Type B pancreatic cell (in vitro differentiated cells): Measurements from ENCODE around the gene FLT1. TPM values are rescaled to one million over a fixed set of nuclear protein-coding genes. Genes with fewer than 3 reads are reported as not detected.

Experiments used
- DNase-seq: peaks from one replicate; pipeline ENCODE4 v3.0.0; 2021; ENCODE audit warnings: mixed read lengths; ENCODE audit not compliant: unreplicated experiment; ENCODE audit errors: extremely low spot score
- H3K27ac Mint-ChIP-seq: 2 replicates; pipeline ENCODE4 v1.8.0; 2021; ENCODE audit warnings: mild to moderate bottlenecking, mixed read lengths
- H3K27me3 Mint-ChIP-seq: 2 replicates; pipeline ENCODE4 v1.8.0; 2021; ENCODE audit warnings: mixed read lengths
- H3K36me3 Mint-ChIP-seq: 2 replicates; pipeline ENCODE4 v1.8.0; 2021; ENCODE audit warnings: mixed read lengths
- H3K4me1 Mint-ChIP-seq: one replicate; pipeline ENCODE4 v1.8.0; 2021; ENCODE audit warnings: mixed read lengths; ENCODE audit not compliant: unreplicated experiment
- H3K4me3 Mint-ChIP-seq: 2 replicates; pipeline ENCODE4 v1.8.0; 2021; ENCODE audit warnings: mild to moderate bottlenecking, mixed read lengths
- H3K9me3 Mint-ChIP-seq: 2 replicates; pipeline ENCODE4 v1.8.0; 2021; ENCODE audit warnings: mixed read lengths
- total RNA-seq: library from RNA; stranded (reverse); gene quantifications from 2 replicates; pipeline ENCODE4 v1.2.1, GENCODE V29; 2021; ENCODE audit warnings: low replicate concordance
- TF ChIP-seq, protein P1 (sequence below): fragments of 200-600 bp; sonication (generic); conservative IDR thresholded peaks from 2 replicates; pipeline ENCODE4 v1.5.0; 2021; ENCODE audit warnings: antibody characterized with exemption, mild to moderate bottlenecking

FLT1 gene
- total RNA-seq, 1 donor from 2014 or later = 1.3 TPM

DNA sequence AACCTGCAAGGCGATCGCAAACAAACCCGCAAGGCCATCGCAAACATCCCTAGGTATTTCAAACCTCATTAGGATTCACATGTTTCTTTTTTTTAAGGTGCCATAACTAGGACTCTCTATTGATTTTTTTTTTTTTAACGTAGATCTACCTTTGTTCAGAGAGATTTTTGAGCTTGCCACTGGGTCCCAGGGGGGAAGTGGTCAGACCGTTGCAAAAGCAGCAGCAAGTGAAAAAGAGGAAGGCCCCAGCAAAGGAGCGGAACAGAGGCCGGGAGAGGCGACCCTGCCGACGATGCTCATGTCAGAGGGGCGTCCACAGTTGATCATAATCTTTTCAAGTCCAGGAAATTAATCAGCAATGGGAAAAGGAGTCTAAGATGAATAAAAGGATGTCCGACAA, 32.7 kb upstream of the FLT1 start:
- DNase-seq = no peak
- H3K4me3 Mint-ChIP-seq = no peak overlapping the region
- TF ChIP-seq, protein P1, sequence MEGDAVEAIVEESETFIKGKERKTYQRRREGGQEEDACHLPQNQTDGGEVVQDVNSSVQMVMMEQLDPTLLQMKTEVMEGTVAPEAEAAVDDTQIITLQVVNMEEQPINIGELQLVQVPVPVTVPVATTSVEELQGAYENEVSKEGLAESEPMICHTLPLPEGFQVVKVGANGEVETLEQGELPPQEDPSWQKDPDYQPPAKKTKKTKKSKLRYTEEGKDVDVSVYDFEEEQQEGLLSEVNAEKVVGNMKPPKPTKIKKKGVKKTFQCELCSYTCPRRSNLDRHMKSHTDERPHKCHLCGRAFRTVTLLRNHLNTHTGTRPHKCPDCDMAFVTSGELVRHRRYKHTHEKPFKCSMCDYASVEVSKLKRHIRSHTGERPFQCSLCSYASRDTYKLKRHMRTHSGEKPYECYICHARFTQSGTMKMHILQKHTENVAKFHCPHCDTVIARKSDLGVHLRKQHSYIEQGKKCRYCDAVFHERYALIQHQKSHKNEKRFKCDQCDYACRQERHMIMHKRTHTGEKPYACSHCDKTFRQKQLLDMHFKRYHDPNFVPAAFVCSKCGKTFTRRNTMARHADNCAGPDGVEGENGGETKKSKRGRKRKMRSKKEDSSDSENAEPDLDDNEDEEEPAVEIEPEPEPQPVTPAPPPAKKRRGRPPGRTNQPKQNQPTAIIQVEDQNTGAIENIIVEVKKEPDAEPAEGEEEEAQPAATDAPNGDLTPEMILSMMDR = no peak
- H3K36me3 Mint-ChIP-seq = no peaks in the 10 kb centered on the region
- no peaks in the 10 kb centered on the region for H3K9me3 Mint-ChIP-seq
- no peak overlapping the region for H3K27ac Mint-ChIP-seq
- no peaks in the 10 kb centered on the region for H3K4me1 Mint-ChIP-seq
- peaks cover 37% of the 10 kb centered on the region for H3K27me3 Mint-ChIP-seq

DNA sequence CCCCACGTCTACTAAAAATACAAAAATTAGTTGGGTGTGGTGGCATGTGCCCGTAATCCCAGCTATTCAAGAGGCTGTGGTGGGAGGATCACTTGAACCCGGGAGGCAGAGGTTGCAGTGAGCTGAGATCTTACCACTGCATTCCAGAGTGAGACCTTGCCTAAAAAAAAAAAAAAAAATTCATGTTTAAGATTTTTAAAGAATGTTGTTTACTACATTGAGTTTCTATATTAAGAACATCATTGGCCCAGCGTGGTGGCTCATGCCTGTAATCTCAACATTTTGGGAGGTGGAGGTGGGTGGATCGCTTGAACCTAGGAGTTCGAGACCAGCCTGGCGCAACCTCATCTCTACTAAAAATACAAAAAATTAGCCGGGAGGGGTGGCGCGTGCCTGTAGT, 31.9 kb upstream of the FLT1 start:
- H3K27me3 Mint-ChIP-seq = peaks cover 37% of the 10 kb centered on the region

DNA sequence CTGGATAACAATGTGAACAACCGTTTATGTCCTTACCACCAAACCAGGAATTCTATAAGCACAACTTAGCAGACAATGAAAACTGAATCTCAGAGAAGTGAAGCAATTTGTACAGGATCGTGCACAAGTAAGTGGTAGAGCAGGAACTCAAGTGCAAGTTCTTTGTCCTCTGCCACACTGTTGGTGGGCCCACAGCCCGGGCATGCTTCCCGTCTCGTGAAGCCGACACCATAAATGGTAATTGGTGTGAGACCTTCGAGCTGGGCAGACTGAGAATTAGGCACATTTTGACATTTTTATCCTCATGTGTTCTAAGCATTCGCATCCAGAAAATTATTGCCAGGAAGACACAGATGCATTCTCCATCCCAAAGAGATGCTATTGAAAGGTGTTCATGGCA, 27.9 kb upstream of the FLT1 start:
- no peaks in the 10 kb centered on the region for H3K9me3 Mint-ChIP-seq
- H3K4me3 Mint-ChIP-seq = no peak overlapping the region
- H3K36me3 Mint-ChIP-seq = no peaks in the 10 kb centered on the region
- DNase-seq = no peak
- no peaks in the 10 kb centered on the region for H3K4me1 Mint-ChIP-seq
- TF ChIP-seq, protein P1 = no peak
- no peak overlapping the region for H3K27ac Mint-ChIP-seq
- peaks cover 32% of the 10 kb centered on the region for H3K27me3 Mint-ChIP-seq

More for the DNA sequence above, 31.9 kb upstream of the FLT1 start:
- TF ChIP-seq, protein P1 = no peak
- H3K9me3 Mint-ChIP-seq = no peaks in the 10 kb centered on the region
- H3K4me1 Mint-ChIP-seq = no peaks in the 10 kb centered on the region
- no peak for DNase-seq
- H3K4me3 Mint-ChIP-seq = no peak overlapping the region
- no peaks in the 10 kb centered on the region for H3K36me3 Mint-ChIP-seq
- H3K27ac Mint-ChIP-seq = no peak overlapping the region

DNA sequence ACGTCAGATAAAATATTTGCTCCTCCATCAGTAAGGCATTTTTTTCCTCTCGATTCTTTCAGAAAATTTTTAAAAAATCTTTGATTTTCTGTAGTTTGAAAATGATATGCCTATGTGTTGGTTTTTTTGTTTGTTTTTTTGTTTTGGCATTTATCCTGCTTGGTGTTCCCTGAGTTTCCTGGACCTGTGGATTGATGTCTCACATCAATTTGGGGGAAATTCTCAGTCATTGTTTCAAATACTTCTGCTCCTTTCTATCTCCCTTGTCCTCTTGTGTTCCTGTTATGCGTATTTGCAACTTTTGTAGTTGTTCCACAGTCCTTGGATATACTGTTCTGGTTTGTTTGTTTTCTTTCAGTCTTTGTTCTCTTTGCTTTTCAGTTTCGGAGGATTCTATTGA, 18.8 kb upstream of the FLT1 start:
- no peak for DNase-seq
- Mint-ChIP-seq H3K9me3 (no peaks in the 10 kb centered on the region), H3K4me1 (no peaks in the 10 kb centered on the region), H3K27ac (no peak overlapping the region), H3K36me3 (no peaks in the 10 kb centered on the region), H3K27me3 (peaks cover 13% of the 10 kb centered on the region), H3K4me3 (no peak overlapping the region)
- TF ChIP-seq, protein P1 = no peak

DNA sequence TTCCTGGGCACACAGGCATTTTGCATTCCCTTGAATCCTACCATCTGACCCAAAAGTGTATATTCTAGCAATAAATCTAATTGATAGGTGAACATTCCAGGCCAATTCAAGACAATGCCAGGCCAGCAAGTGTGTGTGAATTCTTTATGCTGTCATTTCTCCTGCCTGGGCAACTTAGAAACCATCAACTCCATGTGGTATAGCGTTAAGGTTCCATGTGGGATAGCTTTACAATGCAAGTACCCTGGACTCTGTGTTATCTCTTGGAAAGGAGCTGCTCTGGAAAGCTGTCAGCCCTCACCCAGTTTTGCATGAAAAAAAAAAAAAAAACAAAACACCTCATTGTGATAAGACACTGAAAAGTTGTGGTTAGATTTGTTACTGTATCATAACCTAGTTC, 15.6 kb upstream of the FLT1 start:
- H3K27ac Mint-ChIP-seq = no peak overlapping the region

More for the DNA sequence above, 15.6 kb upstream of the FLT1 start:
- Mint-ChIP-seq H3K27me3 (peaks cover 10% of the 10 kb centered on the region), H3K4me1 (no peaks in the 10 kb centered on the region), H3K4me3 (no peak overlapping the region), H3K9me3 (no peaks in the 10 kb centered on the region), H3K36me3 (no peaks in the 10 kb centered on the region)
- no peak for DNase-seq
- TF ChIP-seq, protein P1 = no peak
